HepG2 (cell line): ENCODE data around the gene MAP1LC3A. TPM values are rescaled to one million over a fixed set of nuclear protein-coding genes. Genes with fewer than 3 reads are reported as not detected.

Source experiments
- ATF3 ChIP-seq: sonication (generic); formaldehyde crosslinking; IDR thresholded peaks from 2 replicates; pipeline ENCODE4 v1.4.0; 2020; ENCODE audit warnings: missing genetic modification reagents
- ATF6 ChIP-seq: sonication (generic); formaldehyde crosslinking; conservative IDR thresholded peaks from 2 replicates; pipeline ENCODE4 v1.4.0; 2020; ENCODE audit warnings: missing genetic modification reagents
- DPF2 ChIP-seq: sonication (generic); formaldehyde crosslinking; IDR thresholded peaks from 2 replicates; pipeline ENCODE4 v1.4.0; 2020; ENCODE audit warnings: mild to moderate bottlenecking, low read depth, missing genetic modification reagents, borderline replicate concordance
- HNF1B ChIP-seq: sonication (generic); formaldehyde crosslinking; IDR thresholded peaks from 2 replicates; pipeline ENCODE4 v1.5.1; 2020; ENCODE audit warnings: mild to moderate bottlenecking, moderate library complexity, missing genetic modification reagents
- HOXA3 ChIP-seq: sonication (generic); formaldehyde crosslinking; IDR thresholded peaks from 2 replicates; pipeline ENCODE4 v1.5.0; 2020; ENCODE audit warnings: missing genetic modification reagents
- IKZF4 ChIP-seq: sonication (generic); formaldehyde crosslinking; IDR thresholded peaks from 2 replicates; pipeline ENCODE4 v1.5.1; 2020; ENCODE audit warnings: borderline replicate concordance, mild to moderate bottlenecking, low read depth, missing genetic modification reagents; ENCODE audit errors: not compliant biosample characterization
- MAX ChIP-seq: IDR thresholded peaks from 2 replicates; pipeline ENCODE4 v1.6.1; 2012; ENCODE audit warnings: inconsistent platforms
- ONECUT2 ChIP-seq: sonication (generic); formaldehyde crosslinking; IDR thresholded peaks from 2 replicates; pipeline ENCODE4 v1.4.0; 2020; ENCODE audit warnings: missing genetic modification reagents
- PRDM4 ChIP-seq: sonication (generic); formaldehyde crosslinking; IDR thresholded peaks from 2 replicates; pipeline ENCODE4 v1.9.0; 2021; ENCODE audit warnings: missing genetic modification reagents, borderline replicate concordance
- PRPF4 ChIP-seq: fragments of 200-400 bp; formaldehyde crosslinking; IDR thresholded peaks from 2 replicates; pipeline ENCODE4 v1.6.1; 2016; ENCODE audit warnings: low read length, low read depth; ENCODE audit not compliant: poor library complexity, severe bottlenecking
- RXRA ChIP-seq: sonication (generic); formaldehyde crosslinking; IDR thresholded peaks from 2 replicates; pipeline ENCODE4 v1.5.1; 2020; ENCODE audit warnings: missing genetic modification reagents
- SIN3A ChIP-seq: IDR thresholded peaks from 2 replicates; pipeline ENCODE4 v1.6.1; 2011; ENCODE audit warnings: low read depth, mild to moderate bottlenecking, control low read depth, low read length, borderline replicate concordance
- SMAD9 ChIP-seq: sonication (generic); formaldehyde crosslinking; IDR thresholded peaks from 2 replicates; pipeline ENCODE4 v1.5.1; 2020; ENCODE audit warnings: mild to moderate bottlenecking, missing genetic modification reagents
- SMARCE1 ChIP-seq: fragments of 450-650 bp; IDR thresholded peaks from 2 replicates; pipeline ENCODE4 v1.6.1; 2017; ENCODE audit warnings: borderline replicate concordance
- SRF ChIP-seq: IDR thresholded peaks from 2 replicates; pipeline ENCODE4 v1.6.1; 2011; ENCODE audit warnings: mild to moderate bottlenecking, low read depth, low read length, moderate library complexity
- TGIF2 ChIP-seq: IDR thresholded peaks from 2 replicates; pipeline ENCODE4 v1.6.1; 2016; ENCODE audit warnings: control low read depth, missing compliant biosample characterization
- ZFP82 ChIP-seq: sonication (generic); formaldehyde crosslinking; IDR thresholded peaks from 2 replicates; pipeline ENCODE4 v1.5.1; 2020; ENCODE audit warnings: mild to moderate bottlenecking, missing genetic modification reagents, borderline replicate concordance
- ZNF414 ChIP-seq: sonication (generic); formaldehyde crosslinking; IDR thresholded peaks from 2 replicates; pipeline ENCODE4 v1.5.0; 2020; ENCODE audit warnings: missing genetic modification reagents
- ZNF841 ChIP-seq: sonication (generic); formaldehyde crosslinking; IDR thresholded peaks from 2 replicates; pipeline ENCODE4 v1.8.1; 2023; ENCODE audit warnings: missing genetic modification reagents, borderline replicate concordance
- ZSCAN25 ChIP-seq: sonication (generic); formaldehyde crosslinking; IDR thresholded peaks from 2 replicates; pipeline ENCODE4 v1.8.0; 2022; ENCODE audit warnings: mild to moderate bottlenecking, missing genetic modification reagents
- polyA plus RNA-seq, 8 experiments: library from polyadenylated mRNA; depleted of rRNA in 3 of 8; stranded (reverse) in 7 of 8; unstranded in 1 of 8; fragments of >200 nt; fragmentation: Illumina TruSeq in 4 of 8; extraction: Trizol in 4 of 8; gene quantifications; 2 replicates each; pipeline versions ENCODE4 v1.2.1 to v1.2.3, GENCODE V29; 2011 to 2016; ENCODE audit warnings: low read depth in 4 of 8, missing spikeins in 1 of 8, mixed read lengths in 1 of 8; ENCODE audit not compliant: insufficient read depth in 1 of 8
- total RNA-seq, 5 experiments: library from RNA; depleted of rRNA; stranded (reverse); fragments of >200 nt; fragmentation: Illumina TruSeq; extraction: Trizol; gene quantifications; 2 replicates each; pipeline ENCODE4 v1.2.3, GENCODE V29; 2016; ENCODE audit warnings: low read depth in 1 of 5

Gene MAP1LC3A
- total and polyA plus RNA-seq, 2 of the 13 experiments (the other 11 are each of a cell fraction or from before 2014, with no cell fraction given) = not detected

- peak; percentile 94; the same call in 1 of the 2 replicates for TF ChIP-seq SMAD9 (CRISPR knock-in tag)
- TF ChIP-seq ONECUT2 (CRISPR knock-in tag) = no peak
- TF ChIP-seq SRF = no peak
- TF ChIP-seq PRPF4 = no peak
- TF ChIP-seq SIN3A = peak; percentile 70; the same call in 1 of the 2 replicates
- peak; percentile 77 for TF ChIP-seq MAX
- TF ChIP-seq DPF2 (CRISPR knock-in tag) = no peak
- no peak for TF ChIP-seq ZFP82 (CRISPR knock-in tag)
- TF ChIP-seq ZNF414 (CRISPR knock-in tag) = peak; percentile 98
- TF ChIP-seq HNF1B (CRISPR knock-in tag) = peak; percentile 81
- peak; percentile 93 for TF ChIP-seq IKZF4
- TF ChIP-seq TGIF2 (CRISPR knock-in tag) = peak; percentile 47
- peak; percentile 81 for TF ChIP-seq RXRA (CRISPR knock-in tag)
- 0 out of 2 replicates have a peak, but pooled peaks have one; percentile 59 for TF ChIP-seq ATF3 (CRISPR knock-in tag)
- peak; percentile 93 for TF ChIP-seq ATF6 (CRISPR knock-in tag)
- no peak for TF ChIP-seq SMARCE1
- TF ChIP-seq ZSCAN25 (CRISPR knock-in tag) = peak; percentile 53; the same call in 1 of the 2 replicates
- TF ChIP-seq ZNF841 (CRISPR knock-in tag) = no peak
- no peak; the same call in 1 of the 2 replicates for TF ChIP-seq HOXA3 (CRISPR knock-in tag)
- TF ChIP-seq PRDM4 = no peak
Observed at GRCh38 chr20:34516247-34517113, 42.0 kb upstream of the MAP1LC3A start, which contains the start of gene DYNLRB1 (continued).
